Left renal pelvis (tissue), 4 donors: ENCODE data around the gene MATN4. TPM values are rescaled to one million over a fixed set of nuclear protein-coding genes. Genes with fewer than 3 reads are reported as not detected.

Source experiments
- DNase-seq, 4 donors: peaks; one replicate each; pipeline ENCODE4 v3.0.0-alpha.2; 2013; ENCODE audit warnings: low read depth in 4 of 4, low spot score in 3 of 4
- polyA plus RNA-seq, 4 donors: library from polyadenylated mRNA; unstranded; fragments of 120-200 nt; gene quantifications; one replicate each; pipeline ENCODE4 v1.2.1, GENCODE V29; 2013; ENCODE audit not compliant: insufficient read length in 4 of 4

Gene MATN4
- polyA plus RNA-seq, 4 donors, result 0.19 to 3.2 (median 0.41) TPM

GRCh38 chr20:45257161-45257560 lies 50.9 kb downstream of the MATN4 start:
- no peak for DNase-seq

- no peak for DNase-seq
Measured at GRCh38 chr20:45254383-45255262, 53.5 kb downstream of the MATN4 start, which contains the start of gene SLPI. Gene SLPI (minus strand): TSS chr20:45254564. CDS start chr20:45254543, 21 bp downstream.

GRCh38 chr20:45253261-45253660 lies 54.8 kb downstream of the MATN4 start:
- DNase-seq, result no peak

DNA sequence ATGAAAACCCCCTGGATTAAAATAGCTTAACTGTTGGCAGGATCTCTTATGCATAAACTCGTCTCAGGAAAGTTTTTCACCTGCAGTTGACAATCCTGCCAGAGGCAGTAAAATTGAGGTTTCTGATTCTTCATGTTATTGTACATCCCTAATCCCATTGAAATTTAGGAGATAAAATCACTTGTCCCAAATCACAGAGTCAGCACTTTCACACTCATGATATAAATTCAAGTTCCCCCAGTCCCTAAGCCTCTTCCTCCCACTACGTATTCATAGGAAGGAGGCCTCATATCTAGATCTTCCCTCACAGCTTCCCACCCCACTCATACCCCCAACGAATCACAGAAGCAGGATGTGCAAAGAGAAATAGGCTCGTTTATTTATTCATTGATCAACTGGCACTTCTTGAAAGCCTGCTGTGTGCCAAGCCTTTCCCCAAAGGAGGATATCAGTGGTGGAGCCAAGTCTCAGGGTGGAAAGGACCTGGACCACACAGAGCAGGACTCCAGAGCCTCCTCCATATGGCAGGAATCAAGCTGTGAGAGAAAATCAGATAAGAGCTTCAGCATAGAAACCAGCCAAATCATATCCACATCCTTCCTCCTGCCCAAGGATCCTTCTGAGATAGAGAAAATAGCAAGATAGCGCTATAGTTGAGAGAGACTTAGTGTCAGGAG lies 56.1 kb downstream of the MATN4 start:
- no peak for DNase-seq

DNA sequence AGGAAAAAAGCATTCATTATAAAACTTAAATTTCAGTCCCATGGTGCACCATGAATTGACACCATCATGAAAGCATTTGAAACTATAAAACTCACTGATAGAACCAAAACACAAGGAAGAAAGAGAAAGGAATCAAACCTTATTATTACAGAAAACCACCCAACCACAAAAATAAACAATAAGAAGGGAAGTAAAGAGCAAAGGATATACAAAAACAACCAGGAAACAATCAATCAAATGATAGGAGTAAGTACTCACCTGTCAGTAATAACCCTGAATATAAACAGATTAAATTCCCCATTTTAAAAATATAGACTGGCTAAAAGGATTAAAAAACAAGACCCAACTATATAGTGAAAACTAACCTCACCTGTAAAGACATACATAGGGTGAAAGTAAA lies 59.5 kb downstream of the MATN4 start:
- no peak for DNase-seq

DNA sequence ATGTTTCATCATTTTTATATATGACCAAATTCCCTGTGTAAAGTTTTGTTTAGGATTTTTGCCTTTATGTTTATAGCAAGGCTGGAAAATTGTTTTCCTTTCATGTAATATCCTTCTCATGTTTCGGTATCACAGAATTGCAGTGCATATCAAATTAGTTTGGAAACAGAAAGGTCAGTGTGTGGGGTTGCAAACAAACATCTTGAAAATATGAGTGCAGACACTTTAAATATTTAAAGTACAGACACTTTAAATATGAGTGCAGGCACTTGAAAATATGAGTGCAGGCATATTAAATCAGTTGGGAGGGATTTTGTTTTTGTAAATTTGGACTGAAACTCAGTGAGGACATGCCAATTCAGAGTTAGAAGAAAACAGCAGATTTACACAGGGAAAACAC lies 60.2 kb downstream of the MATN4 start:
- DNase-seq, result no peak

- DNase-seq, result no peak
Measured at GRCh38 chr20:45246109-45246508, 62.0 kb downstream of the MATN4 start.

Other genes starting within 250 kb of the MATN4 start
- under 1 TPM; 0.35 to 0.73 (median 0.49) TPM for gene KCNS1, start 207.2 kb downstream of the MATN4 start, polyA plus RNA-seq
- gene WFDC5, start 193.1 kb downstream of the MATN4 start, polyA plus RNA-seq, result not detected
- not detected for gene WFDC12, start 183.8 kb downstream of the MATN4 start, polyA plus RNA-seq
- gene PI3, start 133.4 kb downstream of the MATN4 start, polyA plus RNA-seq, result under 1 TPM in 1 of 4 donors, not detected in 3; 0.48 TPM
- not detected for gene SEMG1, start 101.3 kb downstream of the MATN4 start, polyA plus RNA-seq
- not detected for gene SEMG2, start 86.9 kb downstream of the MATN4 start, polyA plus RNA-seq
- gene SLPI, start 53.7 kb downstream of the MATN4 start, polyA plus RNA-seq, result 10 to 100 TPM in 1 of 4 donors, under 1 TPM in 3; 0.29 to 12.5 (median 0.42) TPM
- not detected for gene RBPJL, start 1.5 kb downstream of the MATN4 start, polyA plus RNA-seq
- 100 to 1,000 TPM in 3 of 4 donors, 10 to 100 TPM in 1; 36.5 to 173 (median 163) TPM for gene SDC4, start 40.1 kb upstream of the MATN4 start, polyA plus RNA-seq
- 10 to 100 TPM; 27.8 to 32.4 (median 31.9) TPM for gene SYS1, start 54.9 kb upstream of the MATN4 start, polyA plus RNA-seq
- gene TP53TG5, start 70.0 kb upstream of the MATN4 start, polyA plus RNA-seq, result 1 to 10 TPM in 2 of 4 donors, under 1 TPM in 2; 0.42 to 1.8 (median 1.2) TPM
- gene DBNDD2, start 100.0 kb upstream of the MATN4 start, polyA plus RNA-seq, result 10 to 100 TPM; 14.4 to 26.6 (median 25.3) TPM
- gene PIGT, start 107.8 kb upstream of the MATN4 start, polyA plus RNA-seq, result 100 to 1,000 TPM in 2 of 4 donors, 10 to 100 TPM in 2; 98.6 to 102 (median 100) TPM
- gene WFDC2, start 161.5 kb upstream of the MATN4 start, polyA plus RNA-seq, result 100 to 1,000 TPM in 3 of 4 donors, 10 to 100 TPM in 1; 10.7 to 228 (median 172) TPM
- not detected for gene SPINT3, start 207.3 kb upstream of the MATN4 start, polyA plus RNA-seq
- gene WFDC6, start 231.2 kb upstream of the MATN4 start, polyA plus RNA-seq, result under 1 TPM in 1 of 4 donors, not detected in 3; 0.24 TPM
- gene EPPIN, start 239.1 kb upstream of the MATN4 start, polyA plus RNA-seq, result under 1 TPM in 3 of 4 donors, not detected in 1; 0.13 to 0.50 (median 0.17) TPM